HG03060 (cell line): Measurements from ENCODE around the gene RELB.

Experiments used
- ATAC-seq: cut with Tn5 transposase; IDR thresholded peaks from one replicate; pipeline ENCODE4 v1.9.1; 2021; ENCODE audit warnings: low read depth, moderate number of reproducible peaks; ENCODE audit not compliant: unreplicated experiment

Gene RELB

DNA sequence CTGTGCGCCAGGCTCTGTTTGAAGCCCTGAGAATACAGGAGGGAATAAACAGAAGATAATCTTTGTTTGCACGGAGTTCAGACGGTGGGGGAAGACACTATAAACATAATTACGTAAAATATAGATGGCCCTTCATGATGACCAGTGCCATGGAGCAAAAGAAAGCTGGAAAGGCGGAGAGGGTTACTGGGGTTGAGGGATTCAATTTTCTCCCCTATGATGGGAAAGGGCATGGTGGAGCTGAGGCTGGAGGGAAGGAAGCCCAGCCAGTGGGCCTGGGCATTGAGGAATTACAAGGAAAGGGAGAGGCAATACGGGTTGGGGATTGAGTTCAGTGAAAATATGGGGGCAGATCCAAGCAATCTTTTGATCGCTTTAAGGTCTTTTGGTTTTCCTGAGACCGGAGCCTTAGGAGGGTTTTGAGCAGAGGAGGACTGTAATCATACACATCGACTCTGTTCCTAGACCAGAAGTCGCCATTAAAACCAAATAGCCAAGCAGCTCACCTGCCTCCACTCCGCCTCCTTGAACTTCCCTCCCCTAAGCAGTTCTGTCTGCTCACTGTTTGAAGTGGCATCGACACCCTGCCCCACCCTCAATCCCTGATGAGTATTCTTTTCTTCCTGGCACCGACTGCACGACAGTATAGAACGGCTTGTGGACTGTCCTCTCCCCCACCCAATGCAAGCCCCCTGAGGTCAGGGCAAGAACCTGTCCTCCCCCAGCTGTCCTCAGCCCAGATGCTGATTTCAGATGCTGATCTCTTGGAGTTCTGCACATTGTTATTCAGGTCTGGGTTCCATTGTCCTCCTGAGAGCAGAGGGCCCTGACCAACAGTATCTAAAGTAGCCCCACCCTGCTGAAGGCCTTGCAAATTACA lies 75.8 kb downstream of the RELB start:
- ATAC-seq: no peak

DNA sequence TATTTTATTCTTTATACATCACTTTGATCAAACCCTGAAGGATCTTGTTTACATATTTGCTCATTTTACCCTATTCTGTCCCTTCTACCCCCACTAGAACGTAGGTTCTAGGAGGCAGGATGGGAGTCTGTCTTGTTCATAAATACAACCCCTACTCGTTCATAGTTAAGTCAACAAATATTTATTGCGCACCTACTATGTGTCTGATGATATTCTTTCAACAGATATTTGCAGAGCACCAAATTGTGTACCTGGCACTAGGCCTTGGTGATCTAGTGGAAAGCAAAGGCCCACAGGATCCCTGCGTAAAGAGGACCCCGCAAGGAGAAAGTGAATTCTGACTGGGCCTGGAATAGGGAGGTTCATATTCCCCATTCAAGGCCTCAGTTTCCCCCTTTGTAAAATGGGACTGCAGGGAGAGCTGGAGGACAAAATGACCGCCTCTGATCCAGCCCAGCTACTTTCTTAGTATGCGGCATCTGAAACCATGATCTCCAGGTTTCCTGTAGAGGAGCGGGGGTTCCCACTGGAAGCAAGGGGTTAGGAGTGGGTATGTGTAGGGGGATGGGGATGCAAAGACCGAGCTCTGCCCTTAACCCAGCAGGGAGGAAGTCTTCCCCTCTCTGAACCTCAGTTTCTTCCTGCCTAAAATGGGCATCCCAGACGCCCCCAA lies 77.3 kb downstream of the RELB start:
- no peak for ATAC-seq

DNA sequence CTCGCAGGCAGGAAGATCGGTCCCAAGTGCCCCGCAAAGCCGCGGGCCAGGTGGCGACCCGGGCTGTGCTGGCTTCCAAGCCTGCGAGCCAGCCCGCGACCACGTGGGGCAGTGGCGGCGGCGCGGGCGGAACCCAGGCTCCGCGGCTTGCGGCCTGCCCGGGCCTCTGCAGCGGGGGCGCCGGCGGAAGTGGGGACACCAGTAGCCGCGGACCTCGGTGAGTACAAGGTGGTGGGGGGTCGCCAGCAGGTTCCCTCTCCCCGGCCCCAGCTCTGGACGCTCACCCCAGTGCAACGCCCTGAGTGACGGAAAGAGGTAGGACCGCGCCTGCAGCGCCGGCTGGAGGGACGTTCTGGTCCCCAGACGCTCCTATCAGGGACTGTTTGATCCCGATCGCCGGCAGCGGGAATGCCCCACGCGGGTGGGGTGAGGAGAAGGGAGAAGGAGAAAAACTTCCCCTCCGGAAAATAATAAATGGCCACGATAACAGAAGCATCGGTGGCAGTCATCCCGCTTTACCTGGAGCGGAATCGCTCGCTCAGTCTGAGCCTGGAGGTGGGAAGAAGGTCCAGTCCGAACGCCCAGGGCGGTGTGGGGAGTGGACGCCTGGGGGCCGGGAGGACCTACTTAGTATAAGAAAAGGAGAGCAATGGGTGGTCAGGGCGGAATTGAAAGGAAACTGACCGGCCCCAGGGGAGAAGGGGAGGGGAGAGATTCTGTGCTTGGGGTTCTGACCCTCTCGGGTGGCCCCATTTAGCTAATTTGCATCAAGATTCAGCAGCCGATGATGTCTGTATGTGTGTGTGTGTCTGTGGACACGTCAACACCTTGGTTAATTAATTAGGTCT lies 78.0 kb downstream of the RELB start, which contains the start of gene GEMIN7:
TSS of gene GEMIN7 (plus strand) at position 198 of the 848 bp plus-strand sequence. CDS start 10,855 bp downstream, outside the sequence.
- no peak for ATAC-seq

DNA sequence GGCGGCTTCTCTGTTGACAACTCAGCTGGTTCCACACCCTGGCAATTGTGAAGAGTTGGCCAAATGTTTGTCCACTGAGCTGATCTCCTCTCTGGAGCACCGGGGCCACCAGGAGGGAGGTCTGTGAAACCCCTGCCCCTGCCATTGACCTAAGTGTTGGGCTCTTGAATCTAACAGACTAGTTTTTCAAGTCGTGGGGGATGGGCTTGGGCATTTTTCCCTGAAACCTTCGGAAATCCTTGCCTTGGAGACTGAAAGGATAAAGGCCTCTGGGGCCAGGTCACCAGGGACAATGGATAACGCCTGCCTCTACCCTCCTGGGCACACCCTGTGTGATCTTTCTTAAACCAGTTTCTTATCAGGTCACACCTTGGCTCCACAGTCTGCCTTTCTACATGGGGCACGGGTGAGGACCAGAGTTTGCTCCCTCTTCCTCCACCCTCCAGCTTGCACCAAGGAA lies 78.7 kb downstream of the RELB start:
- ATAC-seq: no peak

DNA sequence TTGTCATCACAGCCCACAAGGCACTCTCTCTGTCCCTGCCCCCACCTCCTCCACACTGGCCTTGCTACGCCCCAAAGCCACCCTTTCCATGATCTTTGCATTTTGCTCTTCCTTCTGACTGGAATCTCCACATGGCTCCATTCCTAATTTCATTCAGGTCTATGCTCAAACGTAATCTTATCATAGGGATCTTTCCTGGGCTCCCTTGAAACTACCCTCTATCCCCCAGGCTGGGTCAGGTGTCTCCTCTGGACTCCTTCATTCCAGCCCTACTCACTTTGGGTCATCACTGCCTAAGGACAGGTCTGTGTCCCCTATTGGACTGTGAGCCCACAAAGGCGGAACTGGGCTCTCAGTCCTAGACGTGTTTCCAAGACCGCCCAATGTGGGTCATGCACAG lies 80.9 kb downstream of the RELB start:
- no peak for ATAC-seq

DNA sequence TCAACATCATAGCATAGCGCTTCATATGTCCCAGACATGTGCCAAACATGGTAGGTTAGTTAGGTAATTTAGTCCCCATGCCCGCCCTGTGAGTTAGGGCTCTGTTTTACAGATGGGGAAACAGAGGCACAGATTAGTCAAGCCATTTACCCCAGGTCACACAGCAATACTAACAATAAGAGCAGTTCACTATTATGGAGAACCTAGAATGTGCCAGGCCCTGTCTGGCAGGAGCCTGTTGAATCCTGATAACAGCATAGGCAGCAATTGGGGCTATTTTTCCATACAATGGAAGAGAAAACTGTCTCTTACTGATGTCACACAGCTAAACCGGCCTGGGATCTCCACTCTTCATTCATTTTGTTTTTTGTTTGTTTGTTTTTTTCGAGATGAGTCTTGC lies 85.2 kb downstream of the RELB start:
- no peak for ATAC-seq

DNA sequence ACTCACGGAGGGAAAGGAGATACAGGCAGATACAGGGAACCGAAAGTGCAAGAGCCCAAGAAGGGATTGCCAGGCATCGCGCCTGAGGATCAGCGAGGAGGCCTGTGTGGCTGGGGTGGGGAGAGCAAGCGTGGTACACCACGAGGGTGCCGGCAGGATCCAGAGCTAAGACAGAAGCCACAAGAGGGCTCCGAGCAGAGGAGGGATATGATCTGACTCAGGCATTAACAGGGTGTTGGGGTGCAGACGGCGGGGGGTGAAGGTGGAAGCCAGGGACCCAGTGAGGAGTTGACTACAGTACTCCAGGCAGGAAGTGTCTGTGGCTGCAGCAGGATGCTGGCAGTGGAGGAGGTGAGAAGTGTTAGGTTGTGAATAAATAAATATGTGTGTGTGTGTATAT lies 86.3 kb downstream of the RELB start:
- no peak for ATAC-seq
